ENCODE data around the gene DTNB.

GRCh38 chr2:25586726-25587144 lies 86.6 kb downstream of the DTNB start:
- TF ChIP-seq CTCF (IDR thresholded peaks at IDR 0.05; ENCODE audit: poor library complexity) (no peak), EZH2 (IDR thresholded peaks at IDR 0.05; ENCODE audit: borderline replicate concordance) (no peak), EZH2phosphoT487 (IDR thresholded peaks at IDR 0.05; ENCODE audit: low read depth, severe bottlenecking, unreplicated experiment) (no peak)
